ENCODE data around the gene RBM12.
A peak's percentile ranks its signal among the peaks of the same experiment; 100 is the strongest.

Gene RBM12

DNA sequence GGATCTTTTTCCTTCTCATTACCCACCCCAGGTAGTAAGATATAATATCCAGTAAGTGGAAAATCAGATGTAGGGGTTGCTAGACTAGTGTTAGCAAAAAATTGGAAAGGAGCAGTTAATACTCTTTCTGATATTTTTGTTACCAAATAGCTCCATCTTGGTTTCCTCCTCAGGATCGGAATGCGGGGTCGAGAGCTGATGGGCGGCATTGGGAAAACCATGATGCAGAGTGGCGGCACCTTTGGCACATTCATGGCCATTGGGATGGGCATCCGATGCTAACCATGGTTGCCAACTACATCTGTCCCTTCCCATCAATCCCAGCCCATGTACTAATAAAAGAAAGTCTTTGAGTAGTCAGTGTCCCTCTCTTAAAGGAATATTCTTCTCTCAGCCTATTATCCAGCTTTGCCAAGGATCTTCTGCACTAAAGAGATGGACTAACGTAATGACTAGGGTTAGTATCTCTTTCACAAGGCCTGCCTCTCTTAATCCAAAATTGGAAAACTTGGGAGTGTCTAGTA, 36.0 kb upstream of the RBM12 start:
- Histone ChIP-seq H3K27me3 (ENCODE audit: insufficient read depth, low read length, poor library complexity, severe bottlenecking) (no peaks in the 10 kb centered on the region), H3K9me3 (ENCODE audit: insufficient read depth, low read depth, low read length) (no peaks in the 10 kb centered on the region), H2AFZ (ENCODE audit: low read length) (no peak overlapping the region), H3K79me2 (ENCODE audit: insufficient read depth, low read length) (peaks cover 40% of the 10 kb centered on the region; the same call in 1 of the 2 replicates), H4K20me1 (ENCODE audit: insufficient read depth, low read length, poor library complexity, severe bottlenecking) (peaks cover 42% of the 10 kb centered on the region), H3K36me3 (ENCODE audit: insufficient read depth, low read length) (peaks cover 49% of the 10 kb centered on the region), H3K4me2 (ENCODE audit: low read depth, low read length, poor library complexity, severe bottlenecking) (peak overlapping the region; percentile 93), H3K4me1 (ENCODE audit: insufficient read depth, low read length, poor library complexity, severe bottlenecking) (peaks cover 26% of the 10 kb centered on the region), H3F3A (ENCODE audit: low read depth) (peaks cover 30% of the 10 kb centered on the region), H3K9me2 (replicated peaks; ENCODE audit: low read depth, low read length) (no peaks in the 10 kb centered on the region), H3K9ac (ENCODE audit: low read depth, low read length, poor library complexity, severe bottlenecking) (peak overlapping the region; percentile 86), H3K4me3 (ENCODE audit: low read length, poor library complexity, severe bottlenecking) (peak overlapping the region; percentile 92)
- TF ChIP-seq, protein P1, sequence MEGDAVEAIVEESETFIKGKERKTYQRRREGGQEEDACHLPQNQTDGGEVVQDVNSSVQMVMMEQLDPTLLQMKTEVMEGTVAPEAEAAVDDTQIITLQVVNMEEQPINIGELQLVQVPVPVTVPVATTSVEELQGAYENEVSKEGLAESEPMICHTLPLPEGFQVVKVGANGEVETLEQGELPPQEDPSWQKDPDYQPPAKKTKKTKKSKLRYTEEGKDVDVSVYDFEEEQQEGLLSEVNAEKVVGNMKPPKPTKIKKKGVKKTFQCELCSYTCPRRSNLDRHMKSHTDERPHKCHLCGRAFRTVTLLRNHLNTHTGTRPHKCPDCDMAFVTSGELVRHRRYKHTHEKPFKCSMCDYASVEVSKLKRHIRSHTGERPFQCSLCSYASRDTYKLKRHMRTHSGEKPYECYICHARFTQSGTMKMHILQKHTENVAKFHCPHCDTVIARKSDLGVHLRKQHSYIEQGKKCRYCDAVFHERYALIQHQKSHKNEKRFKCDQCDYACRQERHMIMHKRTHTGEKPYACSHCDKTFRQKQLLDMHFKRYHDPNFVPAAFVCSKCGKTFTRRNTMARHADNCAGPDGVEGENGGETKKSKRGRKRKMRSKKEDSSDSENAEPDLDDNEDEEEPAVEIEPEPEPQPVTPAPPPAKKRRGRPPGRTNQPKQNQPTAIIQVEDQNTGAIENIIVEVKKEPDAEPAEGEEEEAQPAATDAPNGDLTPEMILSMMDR (conservative IDR thresholded peaks at IDR 0.05; ENCODE audit: low read length) = no peak
- no peak for TF ChIP-seq EZH2phosphoT487 (IDR thresholded peaks at IDR 0.05; ENCODE audit: borderline replicate concordance)

DNA sequence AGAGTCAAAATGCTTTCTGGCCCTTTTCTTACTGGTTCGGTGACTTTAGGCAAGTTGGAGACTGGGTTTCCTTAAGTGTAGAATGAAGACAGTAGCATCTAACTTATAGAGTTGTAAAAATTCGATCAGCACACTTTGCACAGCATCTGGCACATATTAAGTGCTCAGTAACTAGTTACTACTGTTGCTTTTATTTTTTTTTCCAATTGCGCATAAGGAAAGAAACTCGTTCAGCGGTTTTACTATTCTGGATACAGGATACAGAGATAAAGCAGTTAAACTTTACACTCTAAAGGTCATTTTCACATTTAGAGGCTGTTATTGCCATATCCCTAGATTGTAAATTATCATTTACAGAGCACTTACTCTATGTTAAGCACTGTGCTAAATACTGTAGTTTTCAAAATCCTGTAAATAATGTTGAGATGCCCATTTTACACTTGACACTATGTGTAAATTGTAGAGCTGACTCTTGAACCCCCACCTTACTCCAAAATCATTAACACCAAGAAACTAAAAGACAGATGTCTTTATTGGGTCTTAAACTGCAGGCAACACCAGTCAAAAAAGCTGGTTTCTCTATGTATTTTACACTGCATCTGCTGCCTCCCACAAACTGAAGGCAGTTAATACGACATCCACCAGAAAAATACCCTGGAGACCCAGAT, 35.4 kb upstream of the RBM12 start:
- H3K79me2 ChIP-seq (ENCODE audit: insufficient read depth, low read length) = peaks cover 38% of the 10 kb centered on the region; the same call in 1 of the 2 replicates
- peak overlapping the region; percentile 86 for H3K9ac ChIP-seq (ENCODE audit: low read depth, low read length, poor library complexity, severe bottlenecking)
- peaks cover 26% of the 10 kb centered on the region for H3K4me1 ChIP-seq (ENCODE audit: insufficient read depth, low read length, poor library complexity, severe bottlenecking)
- peaks cover 43% of the 10 kb centered on the region for H3K36me3 ChIP-seq (ENCODE audit: insufficient read depth, low read length)
- TF ChIP-seq, protein P1 (conservative IDR thresholded peaks at IDR 0.05; ENCODE audit: low read length) = no peak
- TF ChIP-seq EZH2phosphoT487 (IDR thresholded peaks at IDR 0.05; ENCODE audit: borderline replicate concordance) = no peak
- H3K4me3 ChIP-seq (ENCODE audit: low read length, poor library complexity, severe bottlenecking) = peak overlapping the region; percentile 92
- H3K27me3 ChIP-seq (ENCODE audit: insufficient read depth, low read length, poor library complexity, severe bottlenecking) = no peaks in the 10 kb centered on the region
- H3K4me2 ChIP-seq (ENCODE audit: low read depth, low read length, poor library complexity, severe bottlenecking) = peak overlapping the region; percentile 93
- H3F3A ChIP-seq (ENCODE audit: low read depth) = peaks cover 30% of the 10 kb centered on the region
- H4K20me1 ChIP-seq (ENCODE audit: insufficient read depth, low read length, poor library complexity, severe bottlenecking) = peaks cover 36% of the 10 kb centered on the region
- H2AFZ ChIP-seq (ENCODE audit: low read length) = peak overlapping the region; percentile 98
- no peaks in the 10 kb centered on the region for H3K9me3 ChIP-seq (ENCODE audit: insufficient read depth, low read depth, low read length)
- no peaks in the 10 kb centered on the region for H3K9me2 ChIP-seq (replicated peaks; ENCODE audit: low read depth, low read length)

DNA sequence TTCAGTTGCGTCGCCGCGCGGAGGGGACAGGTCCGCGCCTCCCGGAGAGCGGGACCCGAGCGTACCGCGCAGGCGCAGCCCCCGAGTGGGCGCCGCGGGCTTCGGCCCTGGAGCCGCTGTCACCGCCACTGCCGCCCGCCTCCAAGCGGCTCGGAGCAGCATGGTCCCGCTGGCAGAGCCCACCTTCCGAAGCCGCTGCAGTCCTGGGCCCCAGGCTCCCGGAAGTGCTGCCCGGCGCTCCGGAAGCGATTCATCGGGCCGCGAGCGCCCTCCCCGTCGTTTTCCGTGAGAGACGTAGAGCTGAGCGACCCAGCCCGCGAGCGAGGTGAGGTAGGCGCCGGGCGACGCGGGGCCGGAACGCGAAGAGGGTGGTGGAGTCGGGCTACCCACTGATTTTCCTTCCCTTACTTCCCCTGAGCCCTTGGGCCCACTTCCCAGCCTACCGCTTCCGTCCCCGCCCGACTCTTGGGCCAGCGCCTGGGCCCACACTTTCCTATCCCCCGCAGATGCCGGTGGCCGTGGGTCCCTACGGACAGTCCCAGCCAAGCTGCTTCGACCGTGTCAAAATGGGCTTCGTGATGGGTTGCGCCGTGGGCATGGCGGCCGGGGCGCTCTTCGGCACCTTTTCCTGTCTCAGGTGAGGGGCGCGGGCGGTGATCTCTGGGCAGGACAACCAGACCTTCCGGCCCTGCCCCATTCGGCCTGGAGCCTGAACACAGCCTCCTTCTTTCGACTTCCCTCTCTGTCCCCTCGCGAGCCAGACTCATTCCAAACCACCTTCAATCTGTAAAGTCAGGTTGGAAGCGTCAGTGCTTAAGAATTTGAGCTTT, 34.6 kb upstream of the RBM12 start, which contains the start of the genes NFS1 and ROMO1:
TSS of gene NFS1 (minus strand) at position 226 of the 830 bp plus-strand sequence. CDS start at position 162, 64 bp downstream.
TSS of gene ROMO1 (plus strand) at position 279 of the 830 bp plus-strand sequence. CDS start at position 507, 228 bp downstream.
- Histone ChIP-seq H3K4me1 (ENCODE audit: insufficient read depth, low read length, poor library complexity, severe bottlenecking) (peaks cover 26% of the 10 kb centered on the region), H3F3A (ENCODE audit: low read depth) (peaks cover 25% of the 10 kb centered on the region), H3K79me2 (ENCODE audit: insufficient read depth, low read length) (peaks cover 38% of the 10 kb centered on the region; the same call in 1 of the 2 replicates), H3K4me2 (ENCODE audit: low read depth, low read length, poor library complexity, severe bottlenecking) (peak within 1 kb of the TSS; percentile 93), H3K27me3 (ENCODE audit: insufficient read depth, low read length, poor library complexity, severe bottlenecking) (no peaks in the 10 kb centered on the region), H3K4me3 (ENCODE audit: low read length, poor library complexity, severe bottlenecking) (peak within 1 kb of the TSS; percentile 92), H3K9me2 (replicated peaks; ENCODE audit: low read depth, low read length) (no peaks in the 10 kb centered on the region), H3K36me3 (ENCODE audit: insufficient read depth, low read length) (peaks cover 35% of the 10 kb centered on the region), H3K9ac (ENCODE audit: low read depth, low read length, poor library complexity, severe bottlenecking) (peak within 1 kb of the TSS; percentile 86), H4K20me1 (ENCODE audit: insufficient read depth, low read length, poor library complexity, severe bottlenecking) (peaks cover 29% of the 10 kb centered on the region), H2AFZ (ENCODE audit: low read length) (peak within 1 kb of the TSS; percentile 98), H3K9me3 (ENCODE audit: insufficient read depth, low read depth, low read length) (no peaks in the 10 kb centered on the region)
- TF ChIP-seq, protein P1 (conservative IDR thresholded peaks at IDR 0.05; ENCODE audit: low read length) = peak; percentile 21; the same call in 1 of the 2 replicates
- TF ChIP-seq EZH2phosphoT487 (IDR thresholded peaks at IDR 0.05; ENCODE audit: borderline replicate concordance) = no peak
